Lung (tissue), 12 donors: ENCODE data around the gene KRT6B. TPM values are rescaled to one million over a fixed set of nuclear protein-coding genes. Genes with fewer than 3 reads are reported as not detected.
"Not testable (repeated sequence)": the region's sequence is repeated elsewhere in the genome, so short reads cannot be mapped to it uniquely, and the experiment has no call there.

Experiments
- ATAC-seq: fragments of 200-7000 bp; cut with Tn5 transposase; one replicate; pipeline ENCODE4 v1.9.1; 2020; ENCODE audit warnings: moderate number of reproducible peaks; ENCODE audit not compliant: insufficient read depth, low FRiP score
- DNase-seq, 3 donors: peaks; one replicate each; pipeline ENCODE4 v3.0.0-alpha.2; 2013 to 2017
- H3K27ac ChIP-seq, 2 donors: one replicate each; pipeline ENCODE4 v1.5.1; 2013; ENCODE audit warnings: mild to moderate bottlenecking in 2 of 2, moderate library complexity in 2 of 2, control low read depth in 1 of 2, inconsistent platforms in 1 of 2, low read depth in 1 of 2, low read length in 1 of 2
- H3K27me3 ChIP-seq, 3 donors: one replicate each; pipeline ENCODE4 v1.5.1; 2013; ENCODE audit warnings: low read length in 2 of 3; ENCODE audit not compliant: control insufficient read depth in 3 of 3, insufficient read depth in 3 of 3
- H3K36me3 ChIP-seq, 4 donors: one replicate each; pipeline ENCODE4 v1.5.1; 2013; ENCODE audit warnings: low read length in 4 of 4, mild to moderate bottlenecking in 1 of 4, moderate library complexity in 1 of 4; ENCODE audit not compliant: control insufficient read depth in 4 of 4, insufficient read depth in 4 of 4
- H3K4me1 ChIP-seq, 5 donors: one replicate each; pipeline ENCODE4 v1.5.1; 2013; ENCODE audit warnings: low read length in 5 of 5, mild to moderate bottlenecking in 2 of 5, moderate library complexity in 1 of 5; ENCODE audit not compliant: control insufficient read depth in 5 of 5, insufficient read depth in 5 of 5
- H3K4me3 ChIP-seq: one replicate; pipeline ENCODE4 v1.5.1; 2013; ENCODE audit warnings: mild to moderate bottlenecking, control low read depth, moderate library complexity
- H3K9ac ChIP-seq, 2 donors: one replicate each; pipeline ENCODE4 v1.5.1; 2013; ENCODE audit warnings: low read length in 2 of 2, control low read depth in 1 of 2; ENCODE audit not compliant: insufficient read depth in 1 of 2
- H3K9me3 ChIP-seq, 4 donors: one replicate each; pipeline ENCODE4 v1.5.1; 2013; ENCODE audit warnings: low read length in 3 of 4, mild to moderate bottlenecking in 1 of 4, moderate library complexity in 1 of 4; ENCODE audit not compliant: control insufficient read depth in 4 of 4, insufficient read depth in 3 of 4
- CTCF ChIP-seq: IDR thresholded peaks from 2 replicates; pipeline ENCODE4 v1.5.1; 2012; ENCODE audit warnings: mild to moderate bottlenecking; ENCODE audit errors: control extremely low read depth, extremely low read depth
- WGBS, 2 donors: extraction: QIAGEN DNeasy Blood & Tissue Kit; methylation state at CpG; one replicate each; pipeline ENCODE4 v1.1.7; 2013; 5-methylcytosine and 5-hydroxymethylcytosine counted together
- polyA plus RNA-seq, 2 donors: library from polyadenylated mRNA; stranded (reverse); fragments of 200-250 nt; gene quantifications; one replicate each; pipeline ENCODE4 v1.2.1, GENCODE V29; 2013
- total RNA-seq, 2 donors: library from RNA; depleted of rRNA in 1 of 2; stranded (reverse); fragments of >200 nt in 1 of 2; gene quantifications; one replicate each; pipeline ENCODE4 v1.2.1, GENCODE V29; 2014 to 2021
- donor health status: control.
- donor health status: control.
- donor health status: Bipolar disorder and iron deficiency.
- donor health status: healthy.
- donor health status: DM: yes; HTN: yes; CAD: no.

Gene KRT6B
- total and polyA plus RNA-seq, 4 donors = 0.06 to 0.63 (median 0.25) TPM; not detected in 1

- not testable (repeated sequence) for H3K9me3 ChIP-seq, H3K27ac ChIP-seq, H3K4me3 ChIP-seq, DNase-seq, ATAC-seq, H3K4me1 ChIP-seq, H3K36me3 ChIP-seq, H3K9ac ChIP-seq
- peaks cover 0 to 12% (median 3%) of the 10 kb centered on the region in 3 donors for H3K27me3 ChIP-seq
- WGBS, 2 donors = 80 to 88% methylated on average over 8 of the region's 8 CpGs
These were observed 39.5 kb upstream of the KRT6B start for GRCh38 chr12:52491495-52491894.

GRCh38 chr12:52488736-52489135 is 36.8 kb upstream of the KRT6B start:
- ATAC-seq (no peak), DNase-seq (no peak)
- no peak overlapping the region for H3K9ac ChIP-seq
- H3K27me3 ChIP-seq = peaks cover 0 to 10% (median 3%) of the 10 kb centered on the region in 3 donors
- no peak overlapping the region for H3K27ac ChIP-seq
- no peak for TF ChIP-seq CTCF
- H3K36me3 ChIP-seq = no peaks in the 10 kb centered on the region
- peaks cover 0 to 2% (median 0%) of the 10 kb centered on the region in 5 donors for H3K4me1 ChIP-seq
- no peak overlapping the region for H3K4me3 ChIP-seq
- H3K9me3 ChIP-seq = peaks cover 0 to 2% (median 0%) of the 10 kb centered on the region in 4 donors

- not testable (repeated sequence) for DNase-seq, H3K9ac ChIP-seq, H3K36me3 ChIP-seq, H3K4me3 ChIP-seq, H3K9me3 ChIP-seq, H3K27me3 ChIP-seq, ATAC-seq, H3K4me1 ChIP-seq, H3K27ac ChIP-seq
- 78 to 84% methylated on average over 13 to 15 of the region's 15 CpGs for WGBS, 2 donors
These were observed 35.9 kb upstream of the KRT6B start for GRCh38 chr12:52487744-52488443.

- Histone ChIP-seq H3K9me3 (peaks cover 0 to 2% (median 0%) of the 10 kb centered on the region in 4 donors), H3K4me3 (no peak overlapping the region), H3K27ac (no peak overlapping the region), H3K36me3 (no peaks in the 10 kb centered on the region), H3K4me1 (no peaks in the 10 kb centered on the region), H3K9ac (no peak overlapping the region), H3K27me3 (peaks cover 0 to 11% (median 3%) of the 10 kb centered on the region in 3 donors)
- ATAC-seq (no peak), DNase-seq (no peak)
- WGBS, 2 donors = 0 to 50% methylated on average over 1 of the region's 1 CpG
- no peak for TF ChIP-seq CTCF
These were observed 35.3 kb upstream of the KRT6B start for GRCh38 chr12:52487211-52487610.
